Neural cell (in vitro differentiated cells): ENCODE measurements around the gene DLEU7.

ENCODE experiments used
- CTCF ChIP-seq: fragments of 450-650 bp; IDR thresholded peaks from 2 replicates; pipeline ENCODE4 v1.5.1; 2014; ENCODE audit warnings: antibody characterized with exemption, mild to moderate bottlenecking, moderate library complexity; ENCODE audit not compliant: poor library complexity, severe bottlenecking
- EP300 ChIP-seq: fragments of 450-650 bp; conservative IDR thresholded peaks from 2 replicates; pipeline ENCODE4 v1.6.1; 2014; ENCODE audit warnings: antibody characterized with exemption, mild to moderate bottlenecking, moderate library complexity; ENCODE audit not compliant: poor library complexity, severe bottlenecking
- EZH2 ChIP-seq: fragments of 200-600, 300-800 bp; shearing (Covaris generic), sonication (generic); IDR thresholded peaks from 2 replicates; pipeline ENCODE4 v1.6.1; 2014; ENCODE audit warnings: antibody characterized with exemption, low read length, borderline replicate concordance, mild to moderate bottlenecking; ENCODE audit not compliant: insufficient read depth, poor library complexity, severe bottlenecking
- POLR2AphosphoS5 ChIP-seq: IDR thresholded peaks from 2 replicates; pipeline ENCODE4 v1.6.1; 2012
- RAD21 ChIP-seq: fragments of 450-650 bp; conservative IDR thresholded peaks from 2 replicates; pipeline ENCODE4 v1.6.1; 2014; ENCODE audit warnings: antibody characterized with exemption, mild to moderate bottlenecking, moderate library complexity
- SMC3 ChIP-seq: fragments of 450-650 bp; conservative IDR thresholded peaks from 2 replicates; pipeline ENCODE4 v1.6.1; 2014; ENCODE audit warnings: antibody characterized with exemption, mild to moderate bottlenecking, moderate library complexity; ENCODE audit not compliant: poor library complexity
- TAF1 ChIP-seq: IDR thresholded peaks from 2 replicates; pipeline ENCODE4 v1.6.1; 2012; ENCODE audit warnings: low read depth

DNA sequence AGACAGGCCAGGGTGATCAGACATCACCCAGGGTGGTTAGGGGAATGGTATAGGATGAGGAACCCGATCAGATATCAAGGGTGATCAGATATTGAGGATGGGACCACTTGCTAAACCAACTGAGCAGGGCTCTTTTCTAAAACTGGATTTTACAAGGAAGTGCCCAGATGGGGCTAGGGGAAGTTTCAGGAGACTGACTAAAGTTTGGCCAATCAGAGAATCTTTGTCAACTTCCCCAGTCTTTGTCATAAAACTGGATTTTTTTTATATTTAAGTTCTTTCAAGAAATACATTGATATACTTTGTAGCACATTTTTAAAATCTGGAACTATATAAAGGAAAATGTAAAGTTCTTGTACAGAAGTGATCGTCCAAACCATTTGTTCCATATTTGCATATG, 30.5 kb upstream of the DLEU7 start:
- no peak for TF ChIP-seq POLR2AphosphoS5
- no peak for TF ChIP-seq CTCF
- no peak for TF ChIP-seq EZH2
- no peak for TF ChIP-seq EP300
- TF ChIP-seq RAD21, result no peak
- TF ChIP-seq SMC3, result no peak
- TF ChIP-seq TAF1, result no peak
